ENCODE measurements around the gene PARD6G.

DNA sequence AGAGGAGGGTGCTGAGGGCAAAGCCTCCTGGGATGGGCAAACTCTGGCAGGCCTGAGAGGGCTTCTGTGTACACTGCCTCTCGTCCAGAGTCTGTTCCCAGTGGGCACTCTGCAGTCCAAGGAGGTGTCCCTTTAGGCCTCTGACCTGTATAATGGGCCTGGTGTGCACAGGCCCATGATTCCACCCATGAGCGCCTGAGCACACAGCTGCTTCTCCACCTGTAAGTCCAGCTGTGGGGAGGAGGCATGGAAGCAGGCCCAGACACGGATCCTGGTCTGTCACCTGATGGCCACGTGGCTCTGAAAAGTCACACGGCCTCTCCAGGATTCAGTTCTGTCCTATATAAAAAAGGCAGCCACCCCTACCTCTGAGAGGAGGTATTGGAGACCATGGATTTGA, 57.0 kb downstream of the PARD6G start:
- no peak for TF ChIP-seq POLR2A (IDR thresholded peaks at IDR 0.05)
- TF ChIP-seq, protein P1, sequence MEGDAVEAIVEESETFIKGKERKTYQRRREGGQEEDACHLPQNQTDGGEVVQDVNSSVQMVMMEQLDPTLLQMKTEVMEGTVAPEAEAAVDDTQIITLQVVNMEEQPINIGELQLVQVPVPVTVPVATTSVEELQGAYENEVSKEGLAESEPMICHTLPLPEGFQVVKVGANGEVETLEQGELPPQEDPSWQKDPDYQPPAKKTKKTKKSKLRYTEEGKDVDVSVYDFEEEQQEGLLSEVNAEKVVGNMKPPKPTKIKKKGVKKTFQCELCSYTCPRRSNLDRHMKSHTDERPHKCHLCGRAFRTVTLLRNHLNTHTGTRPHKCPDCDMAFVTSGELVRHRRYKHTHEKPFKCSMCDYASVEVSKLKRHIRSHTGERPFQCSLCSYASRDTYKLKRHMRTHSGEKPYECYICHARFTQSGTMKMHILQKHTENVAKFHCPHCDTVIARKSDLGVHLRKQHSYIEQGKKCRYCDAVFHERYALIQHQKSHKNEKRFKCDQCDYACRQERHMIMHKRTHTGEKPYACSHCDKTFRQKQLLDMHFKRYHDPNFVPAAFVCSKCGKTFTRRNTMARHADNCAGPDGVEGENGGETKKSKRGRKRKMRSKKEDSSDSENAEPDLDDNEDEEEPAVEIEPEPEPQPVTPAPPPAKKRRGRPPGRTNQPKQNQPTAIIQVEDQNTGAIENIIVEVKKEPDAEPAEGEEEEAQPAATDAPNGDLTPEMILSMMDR (IDR thresholded peaks at IDR 0.05), result no peak
